ENCODE measurements around the gene CLEC4M. TPM values are rescaled to one million over a fixed set of nuclear protein-coding genes. Genes with fewer than 3 reads are reported as not detected.

CLEC4M gene
- total RNA-seq, 1 donor = not detected

- peak; percentile 16 for DNase-seq (ENCODE audit: low read depth)
- H3K4me3 ChIP-seq (ENCODE audit: low read depth, low read length) = no peak overlapping the region
- no peak for TF ChIP-seq CTCF (IDR thresholded peaks at IDR 0.05; ENCODE audit: insufficient read depth, low read length)
These were observed 32.6 kb downstream of the CLEC4M start for GRCh38 chr19:7795555-7796161.

- H3K4me3 ChIP-seq (ENCODE audit: low read depth, low read length) = peak overlapping the region; percentile 58
- TF ChIP-seq CTCF (IDR thresholded peaks at IDR 0.05; ENCODE audit: insufficient read depth, low read length) = peak; percentile 58
These were observed 36.8 kb downstream of the CLEC4M start for GRCh38 chr19:7799640-7800355.

GRCh38 chr19:7801020-7801570, 38.1 kb downstream of the CLEC4M start:
- DNase-seq (ENCODE audit: low read depth) = no peak
- H3K4me3 ChIP-seq (ENCODE audit: low read depth, low read length) = no peak overlapping the region
- TF ChIP-seq CTCF (IDR thresholded peaks at IDR 0.05; ENCODE audit: insufficient read depth, low read length) = no peak

More at GRCh38 chr19:7799640-7800355, 36.8 kb downstream of the CLEC4M start:
- DNase-seq (ENCODE audit: low read depth) = peak; percentile 82

GRCh38 chr19:7806234-7806633, 43.2 kb downstream of the CLEC4M start:
- no peak for DNase-seq (ENCODE audit: low read depth)
- no peak for TF ChIP-seq CTCF (IDR thresholded peaks at IDR 0.05; ENCODE audit: insufficient read depth, low read length)
- no peak overlapping the region for H3K4me3 ChIP-seq (ENCODE audit: low read depth, low read length)

GRCh38 chr19:7806876-7807275, 43.8 kb downstream of the CLEC4M start:
- DNase-seq (ENCODE audit: low read depth) = no peak
- no peak for TF ChIP-seq CTCF (IDR thresholded peaks at IDR 0.05; ENCODE audit: insufficient read depth, low read length)
- H3K4me3 ChIP-seq (ENCODE audit: low read depth, low read length) = no peak overlapping the region

- no peak for DNase-seq (ENCODE audit: low read depth)
- no peak for TF ChIP-seq CTCF (IDR thresholded peaks at IDR 0.05; ENCODE audit: insufficient read depth, low read length)
- no peak overlapping the region for H3K4me3 ChIP-seq (ENCODE audit: low read depth, low read length)
These were observed 45.1 kb downstream of the CLEC4M start for GRCh38 chr19:7808108-7808507.
